Fibroblast of the aortic adventitia (primary cell): Measurements from ENCODE around the gene RAX2. TPM values are rescaled to one million over a fixed set of nuclear protein-coding genes. Genes with fewer than 3 reads are reported as not detected.
"Not testable (repeated sequence)": the region's sequence is repeated elsewhere in the genome, so short reads cannot be mapped to it uniquely, and the experiment has no call there.

Source experiments
- DNase-seq: peaks from one replicate; pipeline ENCODE4 v3.0.0-alpha.2; 2010; ENCODE audit warnings: low read depth
- H3K4me3 ChIP-seq: 2 replicates; pipeline ENCODE4 v1.5.1; 2011; ENCODE audit warnings: low read depth, mild to moderate bottlenecking, control low read depth, low read length, moderate library complexity
- CTCF ChIP-seq: IDR thresholded peaks from 2 replicates; pipeline ENCODE4 v1.5.1; 2011; ENCODE audit warnings: mild to moderate bottlenecking, low read length, control low read depth, inconsistent platforms; ENCODE audit not compliant: insufficient read depth
- total RNA-seq: library from RNA; depleted of rRNA; stranded (reverse); fragments of >200 nt; gene quantifications from 2 replicates; pipeline ENCODE4 v1.2.3, GENCODE V29; 2012; ENCODE audit warnings: low replicate concordance

Gene RAX2
- total RNA-seq, 1 donor: not detected

GRCh38 chr19:3767050-3767449 lies 5.0 kb downstream of the RAX2 start:
- TF ChIP-seq CTCF: no peak
- DNase-seq: no peak
- no peak overlapping the region for H3K4me3 ChIP-seq

- no peak for DNase-seq
- no peak overlapping the region for H3K4me3 ChIP-seq
- no peak for TF ChIP-seq CTCF
These were observed 5.5 kb downstream of the RAX2 start for GRCh38 chr19:3766520-3766919.

- DNase-seq, H3K4me3 ChIP-seq: not testable (repeated sequence)
These were observed 6.3 kb downstream of the RAX2 start for GRCh38 chr19:3765757-3766156.

GRCh38 chr19:3765121-3765520 lies 6.9 kb downstream of the RAX2 start:
- no peak for DNase-seq
- TF ChIP-seq CTCF: no peak
- H3K4me3 ChIP-seq: no peak overlapping the region

- H3K4me3 ChIP-seq: peak within 1 kb of the TSS; percentile 96
- peak; percentile 99 for DNase-seq
- no peak for TF ChIP-seq CTCF
These were observed 9.2 kb downstream of the RAX2 start, which contains the start of gene MRPL54 for GRCh38 chr19:3762501-3763459. MRPL54 (plus strand) TSS chr19:3762682; CDS start chr19:3762701, 19 bp downstream.

- H3K4me3 ChIP-seq: no peak overlapping the region
- no peak for TF ChIP-seq CTCF
These were observed 9.9 kb downstream of the RAX2 start for GRCh38 chr19:3762130-3762473.

GRCh38 chr19:3761382-3762129 lies 10.5 kb downstream of the RAX2 start, which contains the start of gene APBA3:
APBA3 (minus strand) TSS chr19:3761692; CDS start chr19:3760264, 1,428 bp downstream.
- H3K4me3 ChIP-seq: peak within 1 kb of the TSS; percentile 96
- DNase-seq: peak; percentile 85
- TF ChIP-seq CTCF: peak; percentile 67

More at GRCh38 chr19:3762130-3762473, 9.9 kb downstream of the RAX2 start:
- DNase-seq: no peak
